Heart right ventricle (tissue), 16 donors: ENCODE data around the gene HLA-DMA. TPM values are rescaled to one million over a fixed set of nuclear protein-coding genes. Genes with fewer than 3 reads are reported as not detected.

Experiments used
- ATAC-seq, 8 donors: fragments of 200-7000 bp; cut with Tn5 transposase; one replicate each; pipeline ENCODE4 v1.9.1; 2020; ENCODE audit warnings: mild to moderate bottlenecking in 8 of 8, moderate library complexity in 8 of 8, moderate number of reproducible peaks in 1 of 8
- DNase-seq, 2 donors: peaks; one replicate each; pipeline ENCODE4 v3.0.0-alpha.2; 2020
- H3K27ac ChIP-seq, 10 donors: fragments of 200-600 bp; sonication (generic) in 2 of 10; one replicate each; pipeline versions ENCODE4 v1.5.0 to v1.8.0; 2020 to 2022; ENCODE audit warnings: mild to moderate bottlenecking in 3 of 10
- H3K27me3 ChIP-seq, 7 donors: fragments of 200-600 bp; one replicate each; pipeline ENCODE4 v1.8.0; 2021 to 2022; ENCODE audit warnings: mild to moderate bottlenecking in 2 of 7
- H3K36me3 ChIP-seq, 9 donors: fragments of 200-600 bp; sonication (generic) in 1 of 9; one replicate each; pipeline versions ENCODE4 v1.5.0 to v1.8.0; 2020 to 2022; ENCODE audit warnings: mild to moderate bottlenecking in 2 of 9
- H3K4me1 ChIP-seq, 9 donors: fragments of 200-600 bp; sonication (generic) in 1 of 9; one replicate each; pipeline versions ENCODE4 v1.5.0 to v1.8.0; 2020 to 2022; ENCODE audit warnings: mild to moderate bottlenecking in 4 of 9
- H3K4me3 ChIP-seq, 10 donors: fragments of 200-600 bp; sonication (generic) in 2 of 10; one replicate each; pipeline versions ENCODE4 v1.5.0 to v1.8.0; 2020 to 2022; ENCODE audit warnings: mild to moderate bottlenecking in 7 of 10, moderate library complexity in 2 of 10
- H3K9me3 ChIP-seq, 11 donors: fragments of 200-600 bp in 10 of 11; sonication (generic) in 2 of 11; one replicate each; pipeline versions ENCODE4 v1.5.0 to v1.8.0; 2013 to 2022; ENCODE audit warnings: mild to moderate bottlenecking in 2 of 11, control low read depth in 1 of 11, moderate library complexity in 1 of 11
- WGBS, 2 donors: extraction: QIAGEN DNeasy Blood & Tissue Kit; methylation state at CpG; one replicate each; pipeline ENCODE4 v1.1.7; 2013; ENCODE audit warnings: inconsistent platforms in 1 of 2; 5-methylcytosine and 5-hydroxymethylcytosine counted together
- intact Hi-C, 10 donors: fragments of 100-400 bp; cut with DNase I; formaldehyde crosslinking; loops; one replicate each; pipeline versions ENCODE4 v1.11.1 to v1.14.2; 2022
- polyA plus RNA-seq, 2 donors: library from polyadenylated mRNA; stranded (reverse); fragments of 200-250 nt; gene quantifications; one replicate each; pipeline ENCODE4 v1.2.3, GENCODE V29; 2013
- total RNA-seq, 10 donors: library from RNA; stranded (reverse); fragmentation: NEBNext Ultra II Directional in 3 of 10; extraction: Animal tissue kit (Norgen Biotek cat#: 25700) in 3 of 10; gene quantifications; one replicate each; pipeline versions ENCODE4 v1.2.1 to v1.2.4, GENCODE V29; 2021 to 2023
- TF ChIP-seq, protein P1 (sequence below), 9 donors: fragments of 200-600 bp; sonication (generic) in 2 of 9; IDR thresholded peaks; one replicate each; pipeline versions ENCODE4 v1.5.0 to v1.8.0; 2021 to 2022; ENCODE audit warnings: antibody characterized with exemption in 9 of 9, mild to moderate bottlenecking in 5 of 9, moderate library complexity in 1 of 9
- donor health status: Arrhythmogenic right ventricular cardiomyopathy.
- donor health status: ischemic (EF 13 %, LVEDD 7.1; RV severe dilation, severe dysfunction).
- donor health status: healthy with polysubstance abuse.
- donor health status: DM: no; HTN: yes; CAD: no.
- donor health status: DM: no; HTN: no; CAD: no.
- donor health status: ischemic (EF 25% LVEDD 6.9; RV normal size, moderate dysfunction).
- donor health status: ischemic (EF 25% LVEDD 5.7; RV mildly dilated, moderate dysfunction).
- donor health status: healthy.
- donor health status: DM: yes; HTN: yes; CAD: no.
- donor health status: Ischemic cardiomyopathy.
- donor health status: ischemic (EF 35%, LVEDD 5.7; RV mildly dilated, moderate dysfunction).
- donor health status: nonischemic (EF 11% LVEDD 7.7; RV severe dilation, severe dysfunction).
- donor health status: DM: yes; HTN: yes; CAD: no.
- donor health status: PGD.
- donor health status: ischemic (EF 29% LVEDD 5.4; RV normal size, mild dysfunction).
- donor health status: nonischemic (EF 23%, LVEDD 6.1; RV moderate dilation, normal function).

HLA-DMA gene
- total and polyA plus RNA-seq, 12 donors = 7.8 to 106 (median 14.5) TPM

- WGBS, 2 donors = 67 to 75% methylated on average over 8 of the region's 8 CpGs
Observed at GRCh38 chr6:32982084-32982701, 29.3 kb upstream of the HLA-DMA start.

GRCh38 chr6:32980488-32981038, 27.7 kb upstream of the HLA-DMA start:
- intact Hi-C loops = loop anchor here in 2 of 10 donors (5.0 kb wide), 1 partner anchor 88 kb away; no protein-coding TSS in a partner anchor

More at GRCh38 chr6:32982084-32982701, 29.3 kb upstream of the HLA-DMA start:
- H3K4me3 ChIP-seq = no peak overlapping the region
- no peak overlapping the region for H3K27ac ChIP-seq
- no peak for DNase-seq
- intact Hi-C loops = loop anchor here in 3 of 10 donors (2.0 to 5.0 kb wide), 2 partner anchors 90 to 95 kb away; no protein-coding TSS in a partner anchor
- TF ChIP-seq, protein P1, sequence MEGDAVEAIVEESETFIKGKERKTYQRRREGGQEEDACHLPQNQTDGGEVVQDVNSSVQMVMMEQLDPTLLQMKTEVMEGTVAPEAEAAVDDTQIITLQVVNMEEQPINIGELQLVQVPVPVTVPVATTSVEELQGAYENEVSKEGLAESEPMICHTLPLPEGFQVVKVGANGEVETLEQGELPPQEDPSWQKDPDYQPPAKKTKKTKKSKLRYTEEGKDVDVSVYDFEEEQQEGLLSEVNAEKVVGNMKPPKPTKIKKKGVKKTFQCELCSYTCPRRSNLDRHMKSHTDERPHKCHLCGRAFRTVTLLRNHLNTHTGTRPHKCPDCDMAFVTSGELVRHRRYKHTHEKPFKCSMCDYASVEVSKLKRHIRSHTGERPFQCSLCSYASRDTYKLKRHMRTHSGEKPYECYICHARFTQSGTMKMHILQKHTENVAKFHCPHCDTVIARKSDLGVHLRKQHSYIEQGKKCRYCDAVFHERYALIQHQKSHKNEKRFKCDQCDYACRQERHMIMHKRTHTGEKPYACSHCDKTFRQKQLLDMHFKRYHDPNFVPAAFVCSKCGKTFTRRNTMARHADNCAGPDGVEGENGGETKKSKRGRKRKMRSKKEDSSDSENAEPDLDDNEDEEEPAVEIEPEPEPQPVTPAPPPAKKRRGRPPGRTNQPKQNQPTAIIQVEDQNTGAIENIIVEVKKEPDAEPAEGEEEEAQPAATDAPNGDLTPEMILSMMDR (IDR thresholded peaks at IDR 0.05) = no peak
- peaks cover 0 to 44% (median 19%) of the 10 kb centered on the region in 9 donors for H3K4me1 ChIP-seq
- no peaks in the 10 kb centered on the region for H3K9me3 ChIP-seq
- no peak for ATAC-seq
- H3K27me3 ChIP-seq = no peaks in the 10 kb centered on the region
- H3K36me3 ChIP-seq = peaks cover 7 to 67% (median 50%) of the 10 kb centered on the region in 9 donors

GRCh38 chr6:32979720-32980487, 27.0 kb upstream of the HLA-DMA start:
- TF ChIP-seq, protein P1 (IDR thresholded peaks at IDR 0.05) = no peak
- Histone ChIP-seq H3K27me3 (no peaks in the 10 kb centered on the region), H3K4me1 (peaks cover under 1 to 67% (median 41%) of the 10 kb centered on the region in 9 donors), H3K27ac (no peak overlapping the region), H3K36me3 (peaks cover 8 to 90% (median 71%) of the 10 kb centered on the region in 9 donors), H3K9me3 (no peaks in the 10 kb centered on the region), H3K4me3 (no peak overlapping the region)
- ATAC-seq (no peak), DNase-seq (no peak)
- intact Hi-C loops = loop anchor here in 2 of 10 donors (5.0 kb wide), 2 partner anchors 43 to 88 kb away; no protein-coding TSS in a partner anchor
- 89% methylated on average over 12 of the region's 12 CpGs for WGBS, 2 donors

More at GRCh38 chr6:32980488-32981038, 27.7 kb upstream of the HLA-DMA start:
- TF ChIP-seq, protein P1 (IDR thresholded peaks at IDR 0.05) = no peak
- no peak for DNase-seq
- peak in 1 of 8 donors; percentile 20 for ATAC-seq
- Histone ChIP-seq H3K36me3 (peaks cover 8 to 84% (median 66%) of the 10 kb centered on the region in 9 donors), H3K27ac (no peak overlapping the region), H3K4me3 (no peak overlapping the region), H3K9me3 (no peaks in the 10 kb centered on the region), H3K27me3 (no peaks in the 10 kb centered on the region), H3K4me1 (peaks cover 0 to 61% (median 35%) of the 10 kb centered on the region in 9 donors)
- 70 to 73% methylated on average over 11 of the region's 11 CpGs for WGBS, 2 donors

DNA sequence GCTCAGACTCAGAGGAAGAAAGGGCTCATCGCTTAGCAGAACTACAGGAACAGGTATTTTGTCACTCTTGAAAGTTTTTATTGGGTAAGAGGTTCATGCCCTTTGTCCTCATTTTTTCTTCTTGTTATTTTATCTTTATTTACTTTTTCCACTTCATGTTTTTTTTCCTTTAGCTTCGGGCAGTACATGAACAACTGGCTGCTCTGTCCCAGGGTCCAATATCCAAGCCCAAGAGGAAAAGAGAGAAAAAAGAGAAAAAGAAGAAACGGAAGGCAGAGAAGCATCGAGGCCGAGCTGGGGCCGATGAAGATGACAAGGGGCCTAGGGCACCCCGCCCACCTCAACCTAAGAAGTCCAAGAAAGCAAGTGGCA, 25.0 kb upstream of the HLA-DMA start:
- Histone ChIP-seq H3K9me3 (no peaks in the 10 kb centered on the region), H3K4me1 (peaks cover 5 to 70% (median 48%) of the 10 kb centered on the region in 9 donors), H3K27ac (no peak overlapping the region), H3K27me3 (no peaks in the 10 kb centered on the region), H3K4me3 (no peak overlapping the region), H3K36me3 (peaks cover 8 to 98% (median 75%) of the 10 kb centered on the region in 9 donors)
- ATAC-seq (no peak), DNase-seq (no peak)
- intact Hi-C loops = loop anchor here in 1 of 10 donors (5.0 kb wide), 1 partner anchor 41 kb away; no protein-coding TSS in a partner anchor
- TF ChIP-seq, protein P1 (IDR thresholded peaks at IDR 0.05) = no peak
- WGBS, 2 donors = 66 to 74% methylated on average over 7 of the region's 7 CpGs
